ENCODE measurements around the gene STX10. TPM values are rescaled to one million over a fixed set of nuclear protein-coding genes. Genes with fewer than 3 reads are reported as not detected.

STX10 gene
- total RNA-seq, 4 donors from 2014 or later: 50.5 to 98.4 (median 72.6) TPM

GRCh38 chr19:13097033-13097462, 53.1 kb downstream of the STX10 start:
- TF ChIP-seq CTCF (IDR thresholded peaks at IDR 0.05; ENCODE audit: low read depth): no peak

DNA sequence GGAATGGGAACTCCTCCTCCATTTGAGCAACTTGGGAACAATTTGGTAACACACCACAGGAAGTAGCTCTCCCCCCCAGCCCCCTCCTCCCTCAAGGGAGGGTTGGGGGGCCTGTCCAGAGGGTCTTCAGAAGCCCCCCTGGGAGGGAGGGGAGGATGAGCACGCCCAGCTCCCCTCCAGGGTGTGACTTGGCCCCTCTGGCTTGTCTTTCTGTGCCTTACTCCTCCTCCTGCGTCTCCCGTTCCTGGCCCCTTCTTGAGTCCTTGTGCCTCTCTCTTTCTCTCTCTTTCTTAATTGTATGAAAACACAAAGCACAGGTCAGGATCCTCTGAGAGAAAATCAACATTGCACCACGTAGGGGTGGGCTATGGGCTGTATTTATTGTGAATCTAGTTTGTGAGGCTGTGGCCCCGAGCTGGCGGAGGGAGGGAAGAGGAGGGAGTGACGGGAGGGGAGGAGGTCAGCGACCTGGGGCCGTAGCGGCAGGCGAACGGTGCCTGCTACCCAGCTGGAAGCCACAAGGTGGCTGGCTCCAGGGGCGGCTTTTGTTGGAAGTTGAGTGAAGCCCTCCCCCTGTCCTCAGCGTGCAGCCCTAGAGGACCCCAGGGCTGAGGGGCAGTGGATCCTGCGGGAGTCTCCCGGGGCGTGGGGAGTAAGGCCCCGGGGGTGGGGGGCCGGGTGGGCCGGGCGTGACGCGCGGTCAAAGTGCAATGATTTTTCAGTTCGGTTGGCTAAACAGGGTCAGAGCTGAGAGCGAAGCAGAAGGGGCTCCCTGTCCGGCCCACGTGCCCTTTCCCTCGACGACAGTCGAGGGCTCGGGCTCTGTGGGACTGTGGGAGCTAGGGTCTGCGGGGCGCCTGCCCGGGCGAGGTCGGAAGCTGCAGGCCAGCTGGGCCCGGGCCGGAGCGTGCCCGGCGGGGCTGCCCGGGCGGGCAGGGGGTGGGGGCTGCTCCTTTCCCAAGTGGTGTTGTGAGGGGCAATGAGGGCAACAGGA, 53.9 kb downstream of the STX10 start:
- TF ChIP-seq CTCF (IDR thresholded peaks at IDR 0.05; ENCODE audit: low read depth): no peak

DNA sequence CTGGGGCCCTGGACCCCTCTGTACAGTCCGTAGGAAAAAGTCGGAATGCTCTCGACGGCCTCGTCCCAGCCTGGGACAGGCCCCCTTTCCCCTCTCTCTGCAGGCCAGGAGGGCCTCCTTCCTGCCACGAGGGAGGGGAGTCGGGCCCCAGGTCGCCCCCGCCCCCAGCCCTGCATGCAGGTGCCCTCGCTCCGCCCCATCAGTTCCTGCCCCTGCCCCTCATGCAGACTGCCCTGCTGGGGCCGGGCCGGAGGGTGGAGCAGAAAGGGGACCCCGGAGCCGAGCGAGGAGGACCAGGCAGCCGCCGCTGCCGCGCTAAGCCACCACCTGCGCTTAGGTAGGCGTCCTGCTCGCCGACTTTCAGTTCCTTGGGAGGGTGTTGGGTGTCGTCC, 54.8 kb downstream of the STX10 start:
- TF ChIP-seq CTCF (IDR thresholded peaks at IDR 0.05; ENCODE audit: low read depth): no peak

DNA sequence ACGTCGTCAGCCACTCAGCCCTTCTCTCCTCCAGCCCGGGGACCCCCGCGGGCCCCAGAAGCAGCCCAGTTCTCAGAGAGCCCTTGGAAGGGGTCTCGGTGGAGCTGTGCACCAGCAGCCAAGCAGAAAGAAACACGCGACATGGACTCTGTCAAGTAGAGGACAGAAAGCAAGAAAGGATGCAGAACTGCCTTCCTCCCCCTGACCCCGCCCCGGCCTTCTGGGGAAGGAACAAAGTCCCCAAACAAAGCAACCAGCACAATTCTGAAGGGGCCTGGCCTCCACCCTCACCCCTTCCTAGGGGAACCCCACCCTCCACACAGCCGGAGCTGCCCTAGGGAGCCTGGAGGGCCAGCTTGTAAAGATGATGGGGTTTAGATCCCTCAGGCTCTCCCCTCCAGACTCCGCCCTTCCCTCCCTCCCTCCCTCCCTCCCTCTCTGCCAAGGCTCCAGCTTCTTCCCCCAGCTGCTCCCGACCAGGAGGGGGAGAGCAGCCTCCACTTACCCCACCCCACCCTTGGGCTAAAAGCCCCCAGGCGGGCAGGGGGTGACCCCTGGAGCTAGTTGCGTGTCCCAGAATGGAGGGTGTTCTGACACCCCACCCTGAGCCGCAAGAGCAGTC, 55.3 kb downstream of the STX10 start:
- no peak for TF ChIP-seq CTCF (IDR thresholded peaks at IDR 0.05; ENCODE audit: low read depth)

DNA sequence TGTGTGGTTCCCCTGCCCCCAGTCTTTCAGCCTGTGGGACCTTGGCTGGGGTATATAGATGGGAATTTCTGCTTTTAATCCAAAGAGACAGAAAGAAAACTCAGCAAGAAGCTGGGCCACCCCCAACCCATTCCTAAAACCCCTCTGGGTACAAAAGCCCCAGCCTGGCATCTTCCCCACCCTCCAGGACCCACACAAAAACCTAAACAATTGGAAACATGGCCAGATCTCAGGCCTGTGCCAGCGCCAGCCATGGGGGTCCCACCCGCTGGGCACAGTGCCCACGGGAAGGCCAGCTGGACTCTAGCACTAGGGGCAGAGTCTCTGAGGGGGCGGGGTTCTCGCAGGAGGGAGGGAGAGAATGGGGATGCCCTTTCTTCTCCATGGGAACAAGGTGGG, 56.1 kb downstream of the STX10 start:
- TF ChIP-seq CTCF (IDR thresholded peaks at IDR 0.05; ENCODE audit: low read depth): no peak

Other genes with a start within 250 kb of the STX10 start
- gene SYCE2, start 231.1 kb downstream of the STX10 start, total RNA-seq: not detected
- gene FARSA, start 216.7 kb downstream of the STX10 start, total RNA-seq: 10 to 100 TPM; 20.1 to 28.6 (median 22.9) TPM
- gene CALR, start 211.8 kb downstream of the STX10 start, total RNA-seq: 100 to 1,000 TPM; 222 to 414 (median 307) TPM
- 100 to 1,000 TPM in 1 of 4 donors, 10 to 100 TPM in 3; 52.2 to 123 (median 84.5) TPM for gene RAD23A, start 204.5 kb downstream of the STX10 start, total RNA-seq
- gene GADD45GIP1, start 193.2 kb downstream of the STX10 start, total RNA-seq: 10 to 100 TPM; 25.3 to 48.8 (median 31.7) TPM
- gene DAND5, start 180.8 kb downstream of the STX10 start, total RNA-seq: not detected
- 100 to 1,000 TPM in 1 of 4 donors, 10 to 100 TPM in 3; 32.8 to 102 (median 47.0) TPM for gene NFIX, start 154.9 kb downstream of the STX10 start, total RNA-seq
- 10 to 100 TPM; 13.7 to 27.7 (median 21.5) TPM for gene LYL1, start 47.5 kb downstream of the STX10 start, total RNA-seq
- gene TRMT1, start 33.6 kb downstream of the STX10 start, total RNA-seq: 10 to 100 TPM; 19.5 to 35.6 (median 27.2) TPM
- 10 to 100 TPM in 2 of 4 donors, 1 to 10 TPM in 2; 8.5 to 13.6 (median 9.7) TPM for gene NACC1, start 32.1 kb downstream of the STX10 start, total RNA-seq
- 10 to 100 TPM; 14.5 to 52.6 (median 20.2) TPM for gene IER2, start within 50 bp of the STX10 start, total RNA-seq